Superior temporal gyrus (tissue), 1 donor: ENCODE results near the gene KANSL1L.
"Not testable (repeated sequence)": the region's sequence is repeated elsewhere in the genome, so short reads cannot be mapped to it uniquely, and the experiment has no call there.

ENCODE experiments used
- DNase-seq: peaks from one replicate; pipeline ENCODE4 v3.0.0-alpha.2; 2016; ENCODE audit errors: extremely low spot score

Gene KANSL1L, protein sequence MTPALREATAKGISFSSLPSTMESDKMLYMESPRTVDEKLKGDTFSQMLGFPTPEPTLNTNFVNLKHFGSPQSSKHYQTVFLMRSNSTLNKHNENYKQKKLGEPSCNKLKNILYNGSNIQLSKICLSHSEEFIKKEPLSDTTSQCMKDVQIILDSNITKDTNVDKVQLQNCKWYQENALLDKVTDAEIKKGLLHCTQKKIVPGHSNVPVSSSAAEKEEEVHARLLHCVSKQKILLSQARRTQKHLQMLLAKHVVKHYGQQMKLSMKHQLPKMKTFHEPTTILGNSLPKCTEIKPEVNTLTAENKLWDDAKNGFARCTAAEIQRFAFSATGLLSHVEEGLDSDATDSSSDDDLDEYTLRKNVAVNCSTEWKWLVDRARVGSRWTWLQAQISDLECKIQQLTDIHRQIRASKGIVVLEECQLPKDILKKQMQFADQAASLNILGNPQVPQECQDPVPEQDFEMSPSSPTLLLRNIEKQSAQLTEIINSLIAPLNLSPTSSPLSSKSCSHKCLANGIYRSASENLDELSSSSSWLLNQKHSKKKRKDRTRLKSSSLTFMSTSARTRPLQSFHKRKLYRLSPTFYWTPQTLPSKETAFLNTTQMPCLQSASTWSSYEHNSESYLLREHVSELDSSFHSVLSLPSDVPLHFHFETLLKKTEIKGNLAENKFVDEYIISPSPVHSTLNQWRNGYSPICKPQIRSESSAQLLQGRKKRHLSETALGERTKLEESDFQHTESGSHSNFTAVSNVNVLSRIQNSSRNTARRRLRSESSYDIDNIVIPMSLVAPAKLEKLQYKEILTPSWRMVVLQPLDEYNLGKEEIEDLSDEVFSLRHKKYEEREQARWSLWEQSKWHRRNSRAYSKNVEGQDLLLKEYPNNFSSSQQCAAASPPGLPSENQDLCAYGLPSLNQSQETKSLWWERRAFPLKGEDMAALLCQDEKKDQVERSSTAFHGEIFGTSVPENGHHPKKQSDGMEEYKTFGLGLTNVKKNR

DNA sequence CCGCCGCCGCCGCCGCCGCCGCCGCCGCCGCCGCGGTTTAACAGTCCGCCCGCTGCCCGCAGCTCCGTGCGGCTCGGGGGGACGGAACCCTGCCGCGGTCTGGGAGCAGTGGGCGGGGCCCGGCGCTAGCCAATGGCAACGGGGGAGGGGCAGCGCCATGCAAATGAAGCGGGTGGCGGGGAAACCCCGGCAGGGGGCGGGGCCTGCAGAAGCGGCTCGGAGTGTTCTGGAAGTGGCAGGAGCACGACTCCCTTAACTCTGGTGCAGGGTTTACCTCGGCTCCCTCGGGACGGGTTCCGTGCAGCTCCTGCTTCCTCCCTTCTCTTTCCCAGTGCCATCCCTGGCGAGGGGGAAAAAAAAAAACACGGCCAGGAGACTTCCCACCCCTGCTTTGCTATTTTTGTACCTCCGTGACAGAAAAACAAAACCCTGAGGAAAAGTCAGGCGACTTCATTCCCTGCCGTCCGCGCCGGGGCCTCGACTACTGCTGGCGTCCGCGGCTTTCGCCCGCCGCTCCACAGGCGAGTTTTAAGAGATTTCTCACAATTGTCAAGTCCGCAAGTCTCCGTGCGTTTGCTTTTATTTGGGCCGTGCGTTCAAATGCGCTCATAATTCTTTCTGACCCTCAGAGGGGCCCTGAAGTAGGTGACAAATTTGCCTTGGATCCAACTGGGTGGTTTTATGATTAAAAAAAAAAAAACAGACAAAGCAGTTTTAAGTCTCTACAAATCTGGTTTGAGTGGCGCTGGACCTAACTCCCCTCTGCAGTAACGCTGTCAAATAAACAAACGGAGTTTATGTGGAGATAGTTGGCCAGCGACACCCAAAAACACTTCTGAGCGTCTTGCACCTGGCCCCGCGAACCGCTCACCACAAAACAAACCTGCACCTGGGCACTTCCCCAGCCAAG is at the start of gene KANSL1L:
Gene KANSL1L, minus strand, starts transcription at position 101 of the 910 bp plus-strand sequence. CDS start 16,827 bp downstream, outside the sequence.
- peak; percentile 95 for DNase-seq

DNA sequence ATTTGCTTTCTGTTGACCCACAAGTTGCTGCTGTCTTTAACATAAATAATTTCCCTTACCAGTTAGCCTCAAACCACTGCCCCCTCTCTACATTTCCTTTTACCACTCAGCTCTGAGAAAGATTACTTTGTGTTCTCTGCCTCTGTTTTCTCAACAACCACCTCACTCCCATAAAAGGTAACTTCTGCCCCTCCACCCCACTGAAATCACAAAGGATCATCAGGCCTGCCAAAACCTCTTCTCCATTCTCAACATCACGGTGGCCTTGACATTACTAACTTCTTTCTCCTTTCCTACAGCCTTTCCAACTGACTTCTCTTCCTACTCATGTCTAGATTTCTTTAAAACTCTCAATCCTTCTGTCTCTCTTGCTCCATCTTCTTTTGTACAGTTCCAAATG is 43.9 kb upstream of the KANSL1L start:
- no peak for DNase-seq

DNA sequence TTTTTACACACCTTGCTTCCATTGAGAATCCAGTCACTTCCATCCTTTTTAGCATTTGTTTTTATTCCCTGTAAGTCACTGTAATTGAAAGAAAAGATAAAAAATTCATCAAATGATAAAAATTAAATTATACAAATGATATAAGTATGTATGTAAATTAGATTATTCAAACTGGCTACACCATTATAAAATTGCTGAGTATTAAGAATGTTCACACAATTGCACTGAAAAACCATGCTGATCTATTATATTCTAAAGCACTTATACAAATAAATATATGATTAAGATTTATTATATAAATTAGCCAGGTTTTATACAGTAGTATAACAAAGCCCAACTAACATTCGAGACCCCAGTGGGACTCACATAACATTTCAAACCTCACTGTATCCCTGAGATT is 39.0 kb upstream of the KANSL1L start:
- DNase-seq, result no peak

DNA sequence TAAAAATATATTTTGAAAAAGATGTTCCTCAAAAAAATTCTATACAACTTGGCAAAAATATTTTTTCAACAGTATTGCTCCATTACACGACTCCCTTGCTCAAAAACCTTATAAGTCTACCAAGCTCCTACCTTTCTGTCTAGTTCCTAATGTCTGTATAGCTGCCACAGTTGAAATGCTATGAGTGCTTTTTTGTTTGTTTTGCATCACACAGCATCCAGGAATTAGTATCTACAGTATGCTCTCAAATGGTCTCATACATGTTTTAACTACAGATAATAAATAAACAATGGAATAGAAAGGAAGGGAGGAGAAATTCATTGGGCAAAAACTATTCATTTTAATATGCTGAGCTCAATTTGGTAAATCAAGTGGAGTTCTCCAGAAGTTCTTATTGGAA is 36.7 kb upstream of the KANSL1L start:
- DNase-seq, result no peak

DNA sequence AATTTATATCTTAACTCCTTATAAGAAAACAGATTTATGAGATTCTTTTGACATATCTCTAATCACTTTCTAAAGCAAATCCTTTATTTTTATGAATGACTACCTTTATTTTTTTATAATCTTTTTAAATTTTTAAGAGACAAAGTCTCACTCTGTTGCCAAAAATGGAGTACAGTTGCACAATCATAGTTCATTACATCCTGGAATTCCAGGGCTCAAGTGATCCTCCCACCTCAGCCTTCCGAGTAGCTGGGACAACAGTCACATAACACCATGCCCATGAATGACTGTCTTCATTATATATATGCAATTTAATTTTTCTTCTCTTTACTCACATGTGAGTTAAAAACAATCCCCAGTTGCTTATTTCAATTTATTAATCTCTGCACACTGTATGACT is 32.3 kb upstream of the KANSL1L start:
- DNase-seq, result no peak

DNA sequence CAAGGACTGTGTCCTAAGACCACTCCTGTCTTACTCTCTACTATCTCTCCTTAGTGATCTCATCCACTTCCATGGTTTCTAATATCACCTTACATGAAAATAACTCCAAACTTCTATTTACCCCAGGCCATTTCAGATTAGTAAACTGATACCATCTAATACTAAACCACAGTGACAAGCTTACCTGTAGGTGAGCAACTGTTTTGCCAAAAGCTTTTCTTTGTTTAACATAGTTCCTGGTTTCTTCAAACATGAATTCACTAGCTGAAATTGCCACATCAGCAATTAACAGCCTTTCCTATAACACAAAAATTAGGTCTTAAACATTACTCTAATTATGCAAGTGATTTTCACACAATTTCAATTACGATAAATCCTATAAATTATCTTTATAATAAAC is 31.9 kb upstream of the KANSL1L start:
- DNase-seq, result no peak

DNA sequence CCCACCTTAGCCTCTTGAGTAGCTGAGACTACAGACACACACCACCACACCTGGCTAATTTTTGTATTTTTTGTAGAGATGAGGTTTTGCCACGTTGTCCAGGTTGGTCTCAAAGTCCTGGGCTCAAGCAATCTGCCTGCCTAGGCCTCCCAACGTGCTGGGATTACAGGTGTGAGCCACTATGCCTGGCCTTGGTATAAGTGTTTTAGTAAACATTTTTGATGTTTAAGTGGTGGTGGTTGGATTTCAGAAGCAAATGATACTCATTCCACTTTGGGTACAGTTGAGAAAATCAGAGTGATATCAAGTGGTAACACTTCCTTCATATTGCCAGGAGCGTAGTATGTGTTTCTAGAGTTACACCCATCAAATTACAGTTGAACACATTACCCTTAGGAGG is 28.6 kb upstream of the KANSL1L start:
- DNase-seq, result no peak

DNA sequence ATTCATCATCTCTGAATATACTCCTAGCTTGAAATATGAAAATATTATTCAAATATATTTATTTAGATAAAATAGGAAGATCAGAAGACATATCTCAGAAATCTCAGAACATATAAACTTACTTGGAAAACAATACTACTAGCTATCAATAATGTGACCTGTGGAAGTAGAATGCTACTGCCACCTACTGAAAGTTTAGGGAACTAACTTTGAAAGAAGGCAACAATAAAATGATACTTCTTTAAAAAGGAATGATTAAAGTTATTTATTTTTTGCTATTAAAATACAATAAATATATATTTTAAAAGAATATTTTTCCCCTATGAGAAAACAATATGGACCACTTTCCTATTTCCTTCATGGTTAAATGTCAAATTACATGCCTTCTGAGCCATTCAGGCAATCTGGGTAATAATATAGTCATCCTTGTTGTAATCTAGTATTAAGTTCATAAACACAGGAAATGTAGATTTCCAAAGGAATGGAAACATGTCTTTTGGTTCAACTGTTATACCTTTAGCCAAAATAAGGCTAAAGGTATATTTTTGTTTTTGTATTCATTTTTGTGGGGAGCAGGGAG is 28.1 kb upstream of the KANSL1L start:
- DNase-seq, result peak; percentile 70

DNA sequence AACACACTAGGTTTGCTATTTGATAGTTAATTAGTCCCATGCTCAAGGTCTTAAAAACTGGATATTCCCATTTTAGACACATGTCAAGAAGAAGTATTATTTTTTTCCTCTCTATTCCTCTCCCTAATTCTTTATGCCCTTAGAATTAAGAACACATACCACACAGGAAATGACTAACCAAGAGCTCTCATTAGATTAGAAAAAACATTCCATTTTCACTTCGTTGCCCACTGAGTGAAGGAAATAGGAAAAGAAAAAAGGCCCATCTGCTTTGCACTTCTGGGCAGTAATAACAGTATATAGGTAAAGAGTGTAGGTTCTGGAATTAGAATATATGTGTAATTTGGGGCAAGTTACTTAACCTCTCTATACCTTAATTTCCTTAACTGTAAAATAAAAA is 27.1 kb upstream of the KANSL1L start:
- DNase-seq, result no peak

DNA sequence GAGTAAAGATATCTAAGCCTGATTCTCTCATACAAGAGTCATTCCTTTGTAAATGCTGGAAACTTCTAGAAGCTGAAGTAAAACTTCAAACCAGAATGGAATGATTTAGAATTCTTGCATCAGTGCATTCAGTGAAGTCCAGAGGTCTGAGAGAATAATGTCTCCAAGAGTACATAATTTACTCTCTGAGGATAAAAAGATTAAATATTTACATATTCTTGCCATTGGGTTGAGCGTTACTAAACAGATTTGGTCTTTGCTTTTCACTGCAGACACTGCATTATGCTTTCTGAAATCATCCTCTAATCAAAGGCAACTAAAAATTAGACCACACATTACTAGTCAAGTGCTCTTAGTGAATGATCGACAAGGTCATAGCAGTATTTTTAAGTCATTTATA is 26.5 kb upstream of the KANSL1L start:
- DNase-seq, result no peak

DNA sequence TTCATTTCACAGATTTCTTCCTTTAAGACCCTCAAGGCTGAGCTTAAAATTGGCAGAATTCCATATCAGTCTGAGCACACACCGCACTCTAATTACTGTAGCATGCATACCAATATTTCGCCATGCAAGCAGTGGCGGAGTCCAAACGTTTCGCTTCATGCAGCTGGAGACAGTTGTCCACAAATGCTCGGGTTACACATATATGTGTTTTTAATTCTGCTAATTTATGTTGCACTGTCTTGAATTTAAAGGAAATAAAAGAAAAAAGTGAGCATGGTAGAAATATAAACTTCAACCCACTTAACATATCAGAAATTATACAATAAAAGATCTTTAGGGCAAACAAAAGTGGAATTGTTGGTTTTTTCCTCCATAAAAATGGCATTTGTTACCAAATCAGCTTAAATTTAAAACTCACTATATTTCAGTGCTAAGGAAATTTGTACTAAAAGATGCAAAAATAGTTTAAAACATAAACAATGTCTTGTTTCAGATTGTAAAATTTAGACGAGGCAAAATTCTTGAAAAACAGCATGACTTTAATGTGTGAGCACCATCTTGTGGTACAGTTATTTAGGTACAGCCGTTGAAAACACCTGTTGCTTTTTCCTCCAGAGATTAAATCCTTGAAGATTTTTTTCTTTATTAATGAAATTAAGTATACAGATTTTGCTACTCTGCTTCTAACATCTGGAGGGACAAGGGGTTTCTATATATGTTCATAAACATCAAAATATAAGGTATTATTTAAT is 24.1 kb upstream of the KANSL1L start:
- DNase-seq, result peak; percentile 88

DNA sequence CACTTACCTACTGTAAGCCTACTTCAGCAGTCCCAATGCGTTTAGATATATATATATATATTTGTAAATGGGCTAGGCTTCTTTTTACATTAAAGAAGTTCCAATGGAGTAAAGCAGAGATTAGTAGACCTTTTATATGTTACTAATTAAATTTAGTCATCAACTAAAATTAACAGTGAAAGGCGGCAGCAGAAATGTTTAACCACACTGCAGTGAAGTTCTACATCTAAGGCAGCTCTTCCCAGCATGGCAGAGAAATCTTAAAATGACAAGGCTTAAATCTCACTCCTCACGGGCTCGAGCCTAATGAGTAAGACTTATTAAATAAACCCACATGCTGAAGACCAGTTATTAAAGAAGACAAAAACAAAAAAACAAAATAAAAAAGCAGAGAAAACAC is 19.1 kb upstream of the KANSL1L start:
- DNase-seq, result no peak

DNA sequence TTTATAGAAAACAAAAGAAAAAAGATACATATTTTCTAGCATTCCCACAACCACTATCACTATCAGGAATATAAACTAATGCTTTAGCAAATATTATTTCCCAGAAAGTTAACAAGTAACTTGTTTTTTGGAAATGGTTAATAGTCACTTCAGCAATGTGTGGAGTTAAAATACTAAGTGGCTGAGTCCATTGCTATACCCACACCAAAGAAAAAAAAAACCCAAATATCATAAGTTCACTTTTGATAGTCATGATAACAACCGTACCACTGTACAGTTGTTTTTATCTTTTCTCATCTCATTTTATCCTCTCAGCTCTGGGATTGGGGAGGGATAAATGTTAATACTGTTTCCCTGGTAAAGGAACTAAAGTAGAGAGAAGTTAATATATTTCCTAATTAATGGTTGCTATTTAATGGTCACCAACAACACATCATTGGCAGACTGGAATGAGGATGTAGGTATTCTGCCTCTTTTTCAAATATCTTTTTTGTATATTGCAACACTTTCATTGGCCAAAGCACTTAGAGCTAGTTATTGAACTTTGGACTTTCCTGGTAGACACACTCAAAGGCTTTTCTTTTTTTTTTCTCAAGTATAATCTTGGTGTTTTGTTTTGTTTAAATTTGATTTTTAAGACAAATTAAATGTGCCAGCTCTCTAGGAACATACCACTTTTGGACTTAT is 18.4 kb upstream of the KANSL1L start:
- no peak for DNase-seq

DNA sequence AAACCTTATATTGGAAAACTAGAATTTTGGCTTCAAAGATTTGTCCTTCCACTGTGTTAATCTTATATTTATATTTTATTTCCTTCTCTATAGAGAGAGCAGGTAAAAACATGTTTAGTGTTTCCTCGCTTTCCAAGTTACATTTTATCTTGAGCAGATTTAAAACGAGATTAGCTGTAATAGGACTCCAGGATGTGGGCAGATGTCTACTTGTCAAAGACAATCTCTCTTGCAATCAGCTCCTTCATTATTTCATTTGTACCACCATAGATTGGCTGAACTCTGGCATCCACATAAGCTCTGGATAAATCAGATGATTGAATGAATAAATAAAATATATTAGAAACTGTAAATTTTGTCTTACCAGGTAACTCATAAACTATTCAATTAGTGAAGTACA is 17.5 kb upstream of the KANSL1L start:
- no peak for DNase-seq

DNA sequence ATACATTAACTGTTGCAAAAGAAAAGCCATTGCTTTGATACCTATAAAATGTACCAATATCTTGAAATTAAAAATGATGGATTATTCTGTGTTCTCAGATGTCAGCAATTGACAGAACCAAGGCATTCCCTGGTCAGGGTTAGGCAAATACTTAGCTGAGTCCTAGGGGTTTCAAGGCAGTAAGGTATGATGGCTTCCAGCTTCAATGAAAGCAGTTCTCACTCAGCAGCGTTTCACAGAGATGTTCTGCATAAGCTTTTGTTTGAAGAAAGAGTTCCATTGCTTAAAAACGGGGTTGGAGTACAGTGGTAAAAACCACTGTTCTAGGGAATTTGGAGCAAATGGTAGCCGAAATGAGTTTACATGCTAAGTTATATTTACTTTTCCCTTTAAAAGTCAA is 17.0 kb upstream of the KANSL1L start:
- no peak for DNase-seq

DNA sequence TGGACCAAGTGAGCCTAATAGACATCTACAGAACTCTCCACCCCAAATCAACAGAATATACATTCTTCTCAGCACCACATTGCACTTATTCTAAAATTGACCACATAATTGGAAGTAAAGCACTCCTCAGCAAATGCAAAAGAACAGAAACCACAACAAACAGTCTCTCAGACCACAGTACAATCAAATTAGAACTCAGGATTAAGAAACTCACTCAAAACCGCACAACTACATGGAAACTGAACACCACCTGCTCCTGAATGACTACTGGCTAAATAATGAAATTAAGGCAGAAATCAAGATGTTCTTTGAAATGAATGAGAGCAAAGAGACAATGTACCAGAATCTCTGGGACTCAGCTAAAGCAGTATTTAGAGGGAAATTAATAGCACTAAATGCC is 12.7 kb upstream of the KANSL1L start:
- DNase-seq, result not testable (repeated sequence)

DNA sequence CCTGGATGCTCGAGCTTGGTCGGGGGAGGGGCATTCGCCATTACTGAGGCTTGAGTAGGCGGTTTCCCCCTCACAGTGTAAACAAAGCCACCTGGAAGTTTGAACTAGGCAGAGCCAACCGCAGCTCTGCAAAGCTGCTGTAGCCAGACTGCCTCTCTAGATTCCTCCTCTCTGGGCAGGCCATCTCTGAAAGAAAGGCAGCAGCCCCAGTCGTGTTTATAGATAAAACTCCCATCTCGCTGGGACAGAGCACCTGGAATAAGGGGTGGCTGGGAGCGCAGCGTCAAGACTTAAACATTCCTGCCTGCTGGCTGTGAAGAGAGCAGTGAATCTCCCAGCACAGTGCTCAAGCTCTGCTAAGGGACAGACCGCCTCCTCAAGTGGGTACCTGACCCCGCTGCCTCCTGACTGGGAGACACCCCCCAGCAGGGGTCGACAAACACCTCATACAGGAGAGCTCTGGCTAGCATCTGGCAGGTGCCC is 10.4 kb upstream of the KANSL1L start:
- DNase-seq, result not testable (repeated sequence)

DNA sequence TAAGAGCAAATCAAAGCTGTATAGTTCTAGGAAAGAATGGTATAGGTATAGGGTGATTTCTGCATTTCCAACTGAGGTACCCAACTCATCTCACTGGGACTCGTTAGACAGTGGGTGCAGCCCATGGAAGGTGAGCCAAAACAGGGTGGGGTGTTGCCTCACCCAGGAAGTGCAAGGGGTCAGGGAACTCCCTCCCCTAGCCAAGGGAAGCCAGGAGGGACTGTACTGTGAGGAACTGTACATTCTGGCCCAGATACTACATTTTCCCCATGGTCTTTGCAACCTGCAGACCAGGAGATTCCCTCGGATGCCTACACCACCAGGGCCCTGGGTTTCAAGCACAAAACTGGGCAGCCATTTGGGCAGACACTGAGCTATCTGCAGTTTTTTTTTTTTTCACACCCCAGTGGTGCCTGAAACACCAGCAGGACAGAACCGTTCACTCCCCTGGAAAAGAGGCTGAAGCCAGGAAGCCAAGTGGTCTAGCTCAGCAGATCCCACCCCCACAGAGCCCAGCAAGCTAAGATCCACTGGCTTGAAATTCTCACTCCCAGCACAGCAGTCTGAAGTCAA is 9.9 kb upstream of the KANSL1L start:
- not testable (repeated sequence) for DNase-seq

DNA sequence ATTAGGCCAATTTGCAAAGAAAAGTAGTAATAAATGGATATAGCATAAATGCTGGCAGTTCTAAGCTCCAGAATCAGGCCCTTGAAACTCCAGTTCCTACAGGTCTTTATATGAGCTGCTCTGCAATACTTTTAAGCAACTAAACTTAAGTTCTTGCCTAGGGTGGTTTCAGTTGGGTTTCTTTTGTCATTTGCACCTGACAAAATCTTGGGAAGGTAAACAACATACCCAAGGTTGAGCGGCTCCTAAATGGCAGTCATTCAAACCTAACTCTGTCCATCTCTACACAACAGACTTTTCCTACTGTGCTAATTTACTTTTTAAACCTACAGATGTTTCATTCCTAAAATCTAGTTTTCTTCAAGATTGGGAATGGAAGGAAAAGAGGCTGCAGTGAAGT is 9.3 kb upstream of the KANSL1L start:
- no peak for DNase-seq
